HG02938 (cell line): ENCODE measurements around the gene PLSCR1.

Experiments
- ATAC-seq: cut with Tn5 transposase; IDR thresholded peaks from one replicate; pipeline ENCODE4 v1.9.1; 2021; ENCODE audit warnings: mild to moderate bottlenecking, moderate library complexity; ENCODE audit not compliant: unreplicated experiment

The PLSCR1 gene, protein sequence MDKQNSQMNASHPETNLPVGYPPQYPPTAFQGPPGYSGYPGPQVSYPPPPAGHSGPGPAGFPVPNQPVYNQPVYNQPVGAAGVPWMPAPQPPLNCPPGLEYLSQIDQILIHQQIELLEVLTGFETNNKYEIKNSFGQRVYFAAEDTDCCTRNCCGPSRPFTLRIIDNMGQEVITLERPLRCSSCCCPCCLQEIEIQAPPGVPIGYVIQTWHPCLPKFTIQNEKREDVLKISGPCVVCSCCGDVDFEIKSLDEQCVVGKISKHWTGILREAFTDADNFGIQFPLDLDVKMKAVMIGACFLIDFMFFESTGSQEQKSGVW

GRCh38 chr3:146544002-146544928 is at the start of gene PLSCR1:
Gene PLSCR1, minus strand, starts transcription at chr3:146544607. Its CDS starts 8,055 bp downstream, at chr3:146536552.
- ATAC-seq, result peak; percentile 88

DNA sequence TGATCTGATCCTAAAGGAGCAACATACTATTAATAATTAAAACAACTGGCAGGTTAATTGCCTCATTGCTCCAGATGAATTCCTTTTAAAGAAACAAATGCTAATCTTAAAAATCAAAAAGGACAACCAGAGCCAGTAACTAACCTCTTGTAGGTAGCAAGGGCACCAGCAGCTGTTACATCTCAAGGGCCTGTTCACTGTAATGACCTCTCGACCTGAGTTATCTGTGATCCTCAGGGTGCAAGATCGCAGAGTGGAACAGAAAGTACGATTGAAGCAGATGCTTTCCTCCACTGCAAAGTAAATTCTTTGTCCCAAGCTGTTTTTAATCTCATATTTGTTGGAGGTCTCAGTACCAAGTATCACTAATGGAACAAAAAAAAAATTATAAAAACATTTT is 49.4 kb upstream of the PLSCR1 start:
- no peak for ATAC-seq

DNA sequence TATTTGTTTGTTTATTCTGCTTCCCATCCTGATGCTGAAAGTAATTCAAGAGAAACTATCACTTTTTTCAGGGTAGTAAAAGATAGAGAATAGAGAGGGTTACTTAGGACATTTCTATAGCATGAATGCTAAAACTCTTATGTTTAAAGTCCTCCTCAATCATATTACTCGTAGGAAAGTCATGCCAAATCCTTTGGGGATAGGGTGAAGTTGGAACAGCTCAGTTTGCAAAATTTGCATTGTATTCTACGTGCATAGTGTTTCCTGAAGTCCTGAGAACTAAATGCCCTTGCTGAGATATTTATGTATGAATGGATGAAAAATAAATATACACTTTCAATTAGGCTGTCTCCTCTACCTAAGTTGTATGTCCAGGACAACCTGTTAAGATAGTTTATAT is 46.1 kb upstream of the PLSCR1 start:
- no peak for ATAC-seq

DNA sequence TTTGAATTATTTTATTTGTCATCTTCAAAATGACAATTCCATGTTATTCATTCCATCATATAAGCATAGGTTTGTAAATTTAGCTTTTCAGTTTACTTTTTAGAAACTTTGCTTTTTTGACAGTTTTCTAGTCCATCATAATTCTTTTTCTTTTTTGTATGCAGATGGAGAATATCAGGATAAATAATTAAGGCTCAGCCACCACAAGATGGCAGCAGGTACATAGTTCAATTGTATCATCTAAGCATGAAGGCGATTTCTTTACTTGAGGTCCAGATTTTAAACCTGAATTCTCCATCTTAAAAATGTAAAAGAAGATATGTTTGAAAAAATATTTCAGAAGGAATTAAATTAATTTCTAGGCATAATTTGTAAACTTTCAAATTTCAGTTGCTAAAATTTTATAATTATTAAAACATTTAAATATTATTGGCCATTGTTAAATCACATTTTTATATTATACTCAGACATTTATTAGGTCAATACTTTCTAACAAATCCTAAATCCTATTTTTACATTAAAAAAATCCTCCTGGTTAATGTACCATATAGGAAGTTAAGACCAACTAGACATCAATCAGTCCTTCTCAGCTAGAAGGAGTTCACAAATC is 45.6 kb upstream of the PLSCR1 start:
- ATAC-seq, result no peak

GRCh38 chr3:146585156-146585555 is 40.7 kb upstream of the PLSCR1 start:
- no peak for ATAC-seq

DNA sequence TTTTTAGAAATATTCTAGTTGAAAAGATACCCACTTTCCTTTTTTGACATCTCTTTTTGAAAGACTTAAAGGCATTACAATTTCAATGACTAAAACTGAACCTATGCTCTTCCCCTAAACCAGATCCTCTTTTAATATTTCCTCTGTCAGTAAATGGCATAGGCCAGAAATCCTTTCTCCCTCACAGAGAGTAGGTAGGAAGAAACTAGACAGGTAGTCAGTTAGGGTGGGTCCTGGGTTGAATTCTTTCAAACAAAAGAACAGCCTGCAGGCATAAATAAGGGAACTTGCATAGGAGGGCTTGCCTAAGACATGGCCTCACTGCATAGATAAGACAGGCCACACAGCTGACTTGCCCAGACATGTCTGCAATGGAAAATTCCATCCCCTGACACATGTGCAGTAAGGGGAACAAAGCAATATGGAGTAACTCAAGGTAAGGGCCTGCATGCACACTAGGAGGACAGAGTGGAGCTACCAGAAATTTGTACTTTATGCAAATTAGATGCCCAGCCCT is 37.6 kb upstream of the PLSCR1 start:
- ATAC-seq, result no peak

DNA sequence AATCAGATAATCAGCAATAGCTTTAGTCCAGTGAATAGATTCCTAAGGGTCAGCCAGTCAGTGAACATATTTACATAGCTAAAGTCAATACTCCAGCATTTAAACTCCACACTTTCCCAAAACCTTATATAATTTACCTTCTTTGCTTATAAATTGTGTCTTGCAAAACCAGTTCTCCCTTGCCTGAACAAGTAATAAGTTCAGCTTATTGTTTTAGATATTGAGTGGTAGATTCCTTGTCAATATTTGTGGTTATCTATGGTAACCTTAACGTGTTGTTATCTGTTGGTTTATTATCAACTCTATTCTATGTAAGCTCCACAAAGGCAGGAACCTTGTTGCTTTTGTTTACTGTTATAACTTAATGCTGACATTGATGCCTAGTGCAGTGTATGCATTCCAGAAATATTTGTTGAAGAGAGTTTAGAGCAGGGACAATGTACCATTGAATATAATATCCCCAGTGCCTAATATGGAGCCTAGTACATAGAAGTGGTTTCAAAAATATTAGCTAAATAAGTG is 36.7 kb upstream of the PLSCR1 start:
- ATAC-seq, result no peak

- ATAC-seq, result peak; percentile 76
Measured at GRCh38 chr3:146577662-146578061, 33.3 kb upstream of the PLSCR1 start.

DNA sequence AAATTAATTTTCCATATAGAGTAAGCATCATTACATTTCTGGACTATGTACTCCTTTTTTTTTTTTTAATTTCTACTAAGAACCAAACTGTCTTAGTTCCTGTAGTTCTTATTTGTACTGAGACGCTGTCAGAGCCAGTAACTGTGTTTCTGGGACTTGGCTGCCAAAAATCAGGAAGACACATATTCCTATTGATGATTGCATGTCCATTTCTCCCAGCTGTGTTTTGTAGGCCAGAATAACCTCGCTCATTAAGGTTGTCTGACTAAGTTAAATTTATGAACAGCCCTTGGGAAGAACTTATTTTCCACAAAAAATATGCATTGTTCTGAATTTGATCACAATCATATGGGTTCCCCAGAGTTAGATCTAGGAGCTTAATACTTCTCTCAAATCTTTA is 31.2 kb upstream of the PLSCR1 start:
- ATAC-seq, result no peak

DNA sequence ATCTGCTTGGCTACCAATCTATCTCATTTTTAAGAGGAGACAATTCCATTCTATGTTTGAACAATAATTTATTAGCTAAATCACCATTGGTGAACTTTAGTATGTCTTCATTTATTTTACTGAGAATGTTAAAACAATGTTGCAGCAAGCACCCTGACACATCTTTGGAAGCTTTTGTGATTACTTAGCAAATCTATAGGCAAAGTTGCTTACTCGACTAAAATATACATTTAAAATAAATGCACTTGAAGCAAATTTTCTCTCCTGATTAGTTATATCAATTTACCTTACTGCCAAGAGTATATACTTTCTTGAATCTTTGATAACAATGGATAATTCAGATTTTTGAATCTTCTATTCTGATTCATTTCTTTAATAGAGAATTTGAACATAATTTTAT is 29.8 kb upstream of the PLSCR1 start:
- ATAC-seq, result no peak

DNA sequence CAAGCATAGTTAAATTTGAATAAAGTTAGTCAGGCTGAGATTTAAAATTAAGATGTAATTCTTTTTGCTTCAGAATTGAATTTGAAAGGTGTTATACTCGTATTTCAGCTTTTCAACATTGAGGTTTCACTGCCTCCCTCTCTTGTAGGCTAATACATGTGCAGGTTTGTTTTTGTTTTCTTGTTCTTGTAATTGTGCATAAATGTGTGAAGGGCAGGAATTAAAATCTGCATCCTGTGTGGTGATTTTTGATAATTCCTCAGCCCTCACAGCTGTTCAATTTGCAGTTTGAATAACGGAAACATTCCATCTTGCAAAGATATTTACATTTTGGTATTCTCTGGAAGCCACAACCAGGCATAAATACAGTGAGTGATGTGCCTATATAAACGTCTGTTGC is 24.9 kb upstream of the PLSCR1 start:
- no peak for ATAC-seq

- ATAC-seq, result no peak
Measured at GRCh38 chr3:146566138-146566537, 21.7 kb upstream of the PLSCR1 start.

DNA sequence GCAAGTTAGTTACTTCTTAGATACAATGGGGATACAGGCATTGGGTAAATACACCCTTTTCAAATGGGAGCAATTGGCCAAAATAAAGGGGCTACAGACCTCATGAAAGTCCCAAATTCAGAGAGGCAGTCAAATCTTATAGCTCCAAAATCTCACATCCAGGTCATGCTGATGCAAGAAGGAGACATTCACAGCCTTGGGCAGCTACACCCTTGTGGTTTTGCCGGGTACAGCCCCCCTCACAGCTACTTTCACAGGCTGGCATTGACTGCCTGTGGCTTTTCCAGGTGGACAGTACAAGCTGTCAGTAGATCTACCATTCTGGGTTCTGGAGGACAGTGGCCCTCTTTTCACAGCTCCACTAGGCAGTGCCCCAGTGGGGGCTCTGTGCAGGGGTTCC is 17.5 kb upstream of the PLSCR1 start:
- ATAC-seq, result no peak

- no peak for ATAC-seq
Measured at GRCh38 chr3:146561463-146561862, 17.1 kb upstream of the PLSCR1 start.

GRCh38 chr3:146560678-146561077 is 16.3 kb upstream of the PLSCR1 start:
- no peak for ATAC-seq

GRCh38 chr3:146559388-146559787 is 15.0 kb upstream of the PLSCR1 start:
- no peak for ATAC-seq

GRCh38 chr3:146558781-146559180 is 14.4 kb upstream of the PLSCR1 start:
- no peak for ATAC-seq

DNA sequence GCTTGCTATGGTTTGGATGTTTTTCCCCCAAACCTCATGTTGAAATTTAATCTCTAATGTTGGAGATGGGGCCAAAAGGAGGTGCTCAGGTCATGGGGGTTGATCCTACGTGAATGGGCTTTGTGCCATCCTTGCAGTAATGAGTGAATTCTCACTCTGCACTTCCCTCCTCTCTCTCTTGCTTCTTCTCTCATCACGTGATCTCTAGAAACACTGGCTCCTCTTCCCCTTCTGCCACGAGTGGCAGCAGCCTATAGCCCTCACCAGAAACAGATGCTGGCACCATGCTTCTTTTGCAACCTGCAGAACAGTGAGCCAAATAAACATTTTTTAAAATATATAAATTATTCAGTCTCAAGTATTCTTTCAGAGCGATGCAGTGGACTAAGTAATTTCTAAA is 13.3 kb upstream of the PLSCR1 start:
- no peak for ATAC-seq

GRCh38 chr3:146555311-146555710 is 10.9 kb upstream of the PLSCR1 start:
- no peak for ATAC-seq

- no peak for ATAC-seq
Measured at GRCh38 chr3:146554151-146554760, 9.8 kb upstream of the PLSCR1 start.
